Esophagus mucosa (tissue), 1 donor: ENCODE data around the gene OLFML2B. TPM values are rescaled to one million over a fixed set of nuclear protein-coding genes. Genes with fewer than 3 reads are reported as not detected.
A peak's percentile ranks its signal among the peaks of the same experiment; 100 is the strongest.

ENCODE experiments used
- ATAC-seq: fragments of 200-7000 bp; cut with Tn5 transposase; one replicate; pipeline ENCODE4 v1.9.1; 2020
- total RNA-seq: library from RNA; stranded (reverse); gene quantifications from one replicate; pipeline ENCODE4 v1.2.4, GENCODE V29; 2023
- donor health status: DM: yes; HTN: yes; CAD: no.

OLFML2B gene
- total RNA-seq, 1 donor from 2014 or later: 0.72 TPM

DNA sequence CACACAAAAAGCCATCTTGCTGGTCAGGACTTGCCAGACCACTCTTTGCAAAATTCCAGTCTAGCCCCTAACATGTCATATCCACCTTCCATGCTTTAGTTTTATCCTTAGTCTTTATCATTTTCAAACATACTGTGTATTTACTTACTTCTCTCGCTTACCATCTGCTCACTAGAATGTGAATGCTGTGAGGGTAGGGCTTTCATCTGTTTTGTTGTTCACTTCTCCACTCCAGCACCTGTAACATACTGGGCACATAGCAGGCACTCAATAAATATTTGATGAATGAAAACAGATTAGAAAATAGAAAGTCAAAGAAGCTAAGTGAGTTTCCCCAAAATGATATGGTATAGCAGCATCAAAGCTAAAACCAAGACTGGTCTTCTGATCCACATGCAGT, 79.9 kb downstream of the OLFML2B start:
- no peak for ATAC-seq

DNA sequence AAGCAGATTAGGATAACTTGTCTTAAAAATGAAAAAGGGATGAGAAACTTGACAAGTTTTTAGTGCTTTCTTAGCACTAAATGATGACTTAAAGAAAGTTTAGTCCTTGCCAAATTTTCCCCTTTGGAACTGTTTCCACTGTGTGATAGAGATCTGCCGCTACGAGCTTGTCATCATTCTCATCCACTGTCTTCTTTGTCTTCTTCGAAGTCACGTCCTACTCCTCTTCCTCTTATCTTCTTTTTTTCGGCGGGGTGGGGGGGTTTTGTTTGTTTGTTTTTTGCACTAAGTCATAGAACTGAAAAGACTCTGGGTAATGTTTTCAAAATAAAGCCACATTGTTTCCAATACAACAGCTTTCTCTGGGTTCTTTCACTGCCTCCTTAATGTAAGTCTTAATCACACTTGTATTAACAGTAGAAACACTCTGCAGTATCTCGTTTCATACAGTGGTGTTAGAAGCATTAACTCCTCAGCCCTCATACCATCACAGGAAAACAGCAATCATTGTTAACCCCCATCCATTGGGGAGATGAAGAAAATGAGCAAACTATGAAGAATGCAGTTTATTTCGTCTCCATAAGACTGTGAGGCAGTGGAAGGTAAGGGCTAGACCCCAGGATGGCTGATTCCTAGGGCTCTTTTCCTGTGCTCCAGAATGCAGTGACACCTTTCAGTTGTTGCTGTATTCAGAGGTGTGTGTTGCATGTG, 81.8 kb downstream of the OLFML2B start:
- ATAC-seq: no peak

DNA sequence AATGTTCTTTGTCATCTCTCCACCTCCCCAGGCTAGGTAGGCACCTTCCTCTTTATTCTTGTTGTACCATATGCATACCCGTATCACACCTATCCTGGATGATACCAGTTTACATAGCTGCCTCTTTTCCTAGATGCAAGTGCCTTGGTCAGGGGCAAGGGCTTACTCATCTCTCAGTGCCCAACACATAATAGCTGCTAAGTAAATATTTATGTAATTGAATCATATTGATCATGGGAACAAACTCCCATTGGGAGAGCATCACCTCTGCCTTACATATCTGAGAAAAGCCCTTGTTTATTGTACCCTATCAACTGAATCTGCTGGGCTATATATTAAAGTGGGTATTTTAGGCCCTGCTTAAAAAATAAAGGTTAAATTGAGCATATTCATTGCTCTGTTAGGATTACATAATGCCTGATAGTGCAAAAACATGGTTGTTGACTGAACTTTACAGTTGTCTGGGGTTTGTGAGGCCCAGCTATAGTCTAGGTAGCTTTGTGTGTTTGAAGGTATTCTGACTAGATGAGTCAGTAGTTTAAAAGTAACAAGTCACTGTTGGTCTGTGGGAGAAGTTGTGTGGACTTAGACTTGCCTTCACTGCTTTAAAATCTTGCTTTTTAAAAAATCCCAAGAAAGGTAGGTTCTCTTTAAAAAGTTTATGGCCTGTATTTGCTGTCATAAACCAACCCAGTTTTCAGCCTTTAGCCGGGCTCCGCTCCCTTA, 82.6 kb downstream of the OLFML2B start:
- ATAC-seq: no peak

DNA sequence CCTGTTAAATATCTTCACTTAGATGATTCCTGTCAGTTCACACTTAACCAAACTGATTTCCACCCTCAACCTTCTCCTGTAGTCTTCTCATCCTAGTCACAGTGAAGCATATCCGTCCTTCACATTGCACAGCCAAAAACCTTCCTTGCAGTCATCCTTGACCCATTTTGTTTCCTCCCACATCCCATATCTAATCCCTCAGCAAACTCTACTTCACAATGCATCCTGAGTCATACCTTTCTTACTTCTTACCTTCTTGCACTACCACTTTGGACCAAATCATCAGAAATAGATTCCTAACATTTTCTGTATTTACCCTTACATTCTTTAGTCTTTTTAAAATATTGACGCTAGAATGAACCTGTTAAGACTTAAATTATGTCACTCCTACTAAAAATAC, 86.9 kb downstream of the OLFML2B start:
- ATAC-seq: peak; percentile 98

DNA sequence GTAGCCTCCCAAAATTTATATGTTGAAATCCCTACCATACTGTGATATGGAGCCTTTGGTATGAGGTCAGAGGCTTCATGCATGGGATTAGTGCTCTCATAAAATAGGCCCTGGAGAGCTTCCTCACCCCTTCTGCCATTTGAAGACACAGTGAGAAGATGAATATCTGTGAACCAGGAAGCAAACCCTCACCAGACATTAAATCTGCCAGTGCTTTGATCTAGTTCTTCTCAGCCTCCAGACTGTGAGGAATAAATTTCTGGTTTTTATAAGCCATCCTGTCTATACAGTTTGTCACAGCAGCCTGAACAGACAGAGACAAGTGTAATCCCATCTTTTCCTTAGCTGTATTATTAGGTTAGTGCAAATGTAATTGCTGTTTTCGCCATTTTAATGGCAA, 88.4 kb downstream of the OLFML2B start:
- ATAC-seq: no peak

DNA sequence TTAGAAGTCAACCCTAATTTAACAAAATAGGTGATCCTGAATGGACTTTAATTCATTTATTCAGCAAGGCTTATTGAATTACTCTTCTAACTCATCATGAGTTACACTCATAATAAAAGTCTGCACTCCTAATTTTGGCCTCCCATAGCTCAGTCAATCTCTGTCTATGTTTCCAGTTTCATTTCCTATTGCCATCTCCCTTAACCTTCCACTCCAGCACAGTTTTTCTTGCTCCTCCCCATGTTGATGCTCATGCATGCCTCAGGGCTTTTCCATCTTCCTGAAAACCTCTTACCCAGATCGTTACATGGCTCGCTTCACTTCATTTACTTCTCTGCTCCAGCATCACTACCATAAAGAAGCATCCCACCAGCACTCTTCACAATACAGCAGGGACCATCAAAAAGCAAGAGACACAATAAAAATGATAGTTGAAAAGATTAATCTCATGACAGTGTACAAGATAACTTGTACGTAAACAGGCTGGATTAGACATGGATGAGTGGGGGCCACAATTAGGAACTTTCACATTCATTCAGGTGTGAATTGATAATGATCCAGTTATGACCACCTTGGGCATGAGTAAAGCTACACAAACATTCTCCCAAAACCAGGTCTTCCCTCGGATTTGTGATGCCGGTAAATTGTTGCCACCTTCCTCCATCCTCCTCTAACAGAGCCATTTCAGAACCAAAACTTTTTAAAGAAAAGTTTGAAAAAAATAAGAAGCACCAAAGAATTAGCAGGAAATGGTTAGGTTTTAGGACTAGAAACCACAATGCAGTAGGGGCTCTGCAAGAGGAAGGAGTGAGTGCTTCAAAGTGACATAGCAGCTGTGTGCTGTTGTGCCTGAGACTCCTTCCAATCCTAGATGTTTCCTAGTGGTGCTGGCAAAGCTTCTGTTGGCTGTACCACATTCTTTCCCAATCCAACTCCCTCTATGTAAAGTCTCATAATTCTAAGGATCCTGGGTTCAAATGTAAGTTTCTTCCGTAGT, 89.8 kb downstream of the OLFML2B start:
- ATAC-seq: no peak

Other genes starting within 250 kb of the OLFML2B start
- 1.4 TPM for gene NOS1AP, start 45.8 kb upstream of the OLFML2B start, total RNA-seq